OCI-LY3 (cell line): Measurements from ENCODE around the gene AHNAK2.

ENCODE experiments used
- EZH2phosphoT487 ChIP-seq: fragments of 200-600 bp; shearing (Covaris generic); IDR thresholded peaks from 2 replicates; pipeline ENCODE4 v1.6.1; 2018; ENCODE audit warnings: antibody characterized with exemption, mixed run types, low read depth
- TF ChIP-seq, protein P1 (sequence below): fragments of 200-600, 300-600 bp; sonication (generic); IDR thresholded peaks from 2 replicates; pipeline ENCODE4 v1.5.1; 2014; ENCODE audit warnings: antibody characterized with exemption, low read length, low read depth

DNA sequence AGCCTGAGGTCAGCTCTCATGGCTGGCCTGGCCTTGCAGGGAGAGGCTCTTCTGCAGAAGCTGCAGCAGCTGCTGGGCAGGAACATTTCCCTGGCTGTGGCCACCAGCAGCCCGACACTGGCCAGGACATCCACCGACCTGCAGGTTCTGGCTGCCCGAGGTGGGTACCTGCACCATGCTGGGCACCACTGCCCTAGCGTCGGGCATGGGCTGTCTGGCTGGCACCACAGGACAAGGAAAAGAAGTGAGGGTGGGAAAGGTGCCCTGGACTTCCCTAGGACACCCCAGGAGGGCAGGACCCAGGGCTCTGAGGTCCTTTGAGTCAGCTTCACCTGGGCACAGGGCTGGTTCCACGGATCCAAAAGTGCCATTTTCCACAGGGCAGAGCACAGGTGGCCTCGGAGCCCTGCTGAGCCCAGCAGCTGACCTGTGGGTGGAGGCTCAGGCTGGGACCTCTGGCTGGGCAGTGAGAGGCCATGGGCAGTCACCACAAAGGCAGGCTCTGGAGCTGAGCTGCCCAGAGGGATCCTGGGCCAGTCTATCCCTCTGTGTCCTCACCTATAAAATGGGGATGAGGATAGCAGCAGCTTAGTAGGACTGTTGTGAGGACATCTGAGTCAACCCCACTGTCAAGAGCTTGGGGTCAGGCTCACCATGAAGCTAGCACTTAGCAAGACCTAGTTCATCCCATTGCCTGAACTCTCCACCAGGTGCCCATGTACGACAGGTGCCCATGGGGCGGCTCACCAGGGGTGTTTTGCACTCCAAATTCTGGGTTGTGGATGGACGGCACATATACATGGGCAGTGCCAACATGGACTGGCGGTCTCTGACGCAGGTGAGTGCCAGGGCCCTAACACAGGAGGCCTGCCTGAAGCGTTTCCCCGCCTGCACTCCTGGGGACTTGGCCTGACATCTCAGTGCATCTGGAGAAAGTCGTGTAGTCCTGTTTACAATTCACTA, 48.6 kb downstream of the AHNAK2 start:
- TF ChIP-seq, protein P1, sequence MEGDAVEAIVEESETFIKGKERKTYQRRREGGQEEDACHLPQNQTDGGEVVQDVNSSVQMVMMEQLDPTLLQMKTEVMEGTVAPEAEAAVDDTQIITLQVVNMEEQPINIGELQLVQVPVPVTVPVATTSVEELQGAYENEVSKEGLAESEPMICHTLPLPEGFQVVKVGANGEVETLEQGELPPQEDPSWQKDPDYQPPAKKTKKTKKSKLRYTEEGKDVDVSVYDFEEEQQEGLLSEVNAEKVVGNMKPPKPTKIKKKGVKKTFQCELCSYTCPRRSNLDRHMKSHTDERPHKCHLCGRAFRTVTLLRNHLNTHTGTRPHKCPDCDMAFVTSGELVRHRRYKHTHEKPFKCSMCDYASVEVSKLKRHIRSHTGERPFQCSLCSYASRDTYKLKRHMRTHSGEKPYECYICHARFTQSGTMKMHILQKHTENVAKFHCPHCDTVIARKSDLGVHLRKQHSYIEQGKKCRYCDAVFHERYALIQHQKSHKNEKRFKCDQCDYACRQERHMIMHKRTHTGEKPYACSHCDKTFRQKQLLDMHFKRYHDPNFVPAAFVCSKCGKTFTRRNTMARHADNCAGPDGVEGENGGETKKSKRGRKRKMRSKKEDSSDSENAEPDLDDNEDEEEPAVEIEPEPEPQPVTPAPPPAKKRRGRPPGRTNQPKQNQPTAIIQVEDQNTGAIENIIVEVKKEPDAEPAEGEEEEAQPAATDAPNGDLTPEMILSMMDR, result no peak
- no peak for TF ChIP-seq EZH2phosphoT487
